Measurements from ENCODE around the gene RNF111. TPM values are rescaled to one million over a fixed set of nuclear protein-coding genes. Genes with fewer than 3 reads are reported as not detected.

Gene RNF111
- total and polyA plus RNA-seq, 2 donors (not counting 1 experiment from before 2014, with no cell fraction given) = 19.3 to 20.9 TPM

DNA sequence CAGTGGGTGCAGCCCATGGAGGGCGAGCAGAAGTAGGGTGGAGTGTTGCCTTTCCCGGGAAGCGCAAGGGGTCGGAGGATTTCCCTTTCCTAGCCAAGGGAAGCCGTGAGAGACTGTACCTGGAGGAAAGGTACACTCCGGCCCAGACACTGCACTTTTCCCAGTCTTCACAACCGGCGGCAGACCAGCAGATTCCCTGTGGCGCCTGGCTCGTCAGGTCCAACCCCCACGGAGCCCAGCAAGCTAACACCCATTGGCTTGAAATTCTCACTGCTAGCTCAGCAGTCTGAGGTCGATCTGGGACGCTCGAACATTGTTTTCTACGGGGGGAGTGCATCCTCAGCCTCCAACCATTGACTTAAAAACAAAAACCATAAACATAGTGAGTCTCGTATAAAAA is 144.0 kb downstream of the RNF111 start:
- Histone ChIP-seq H3K9me3 (ENCODE audit: control insufficient read depth, insufficient read depth, low read depth, low read length) (no peaks in the 10 kb centered on the region), H3K4me3 (replicated peaks in 1 of 4; ENCODE audit: control extremely low read depth in 1 of 4, insufficient read depth in 1 of 4, low read depth in 3 of 4, low read length in 4 of 4) (no peak overlapping the region), H4K20me1 (ENCODE audit: control insufficient read depth, extremely low read depth, insufficient read depth, low read length) (no peaks in the 10 kb centered on the region), H3K27me3 (ENCODE audit: control insufficient read depth, insufficient read depth, low read length) (no peaks in the 10 kb centered on the region), H2AFZ (ENCODE audit: low read length) (no peak overlapping the region), H3K9ac (ENCODE audit: insufficient read depth, low read length) (no peak overlapping the region), H3K79me2 (ENCODE audit: control insufficient read depth, insufficient read depth, low read length) (peaks cover 4% of the 10 kb centered on the region), H3K4me1 (ENCODE audit: control insufficient read depth, extremely low read depth, insufficient read depth, low read length) (no peaks in the 10 kb centered on the region), H3K36me3 (ENCODE audit: control insufficient read depth, insufficient read depth, low read length) (peaks cover 15% of the 10 kb centered on the region), H3K4me2 (ENCODE audit: extremely low read depth, insufficient read depth, low read length) (no peak overlapping the region), H3K27ac (ENCODE audit: insufficient read depth, low read length) (no peak overlapping the region)
- TF ChIP-seq, protein P1, sequence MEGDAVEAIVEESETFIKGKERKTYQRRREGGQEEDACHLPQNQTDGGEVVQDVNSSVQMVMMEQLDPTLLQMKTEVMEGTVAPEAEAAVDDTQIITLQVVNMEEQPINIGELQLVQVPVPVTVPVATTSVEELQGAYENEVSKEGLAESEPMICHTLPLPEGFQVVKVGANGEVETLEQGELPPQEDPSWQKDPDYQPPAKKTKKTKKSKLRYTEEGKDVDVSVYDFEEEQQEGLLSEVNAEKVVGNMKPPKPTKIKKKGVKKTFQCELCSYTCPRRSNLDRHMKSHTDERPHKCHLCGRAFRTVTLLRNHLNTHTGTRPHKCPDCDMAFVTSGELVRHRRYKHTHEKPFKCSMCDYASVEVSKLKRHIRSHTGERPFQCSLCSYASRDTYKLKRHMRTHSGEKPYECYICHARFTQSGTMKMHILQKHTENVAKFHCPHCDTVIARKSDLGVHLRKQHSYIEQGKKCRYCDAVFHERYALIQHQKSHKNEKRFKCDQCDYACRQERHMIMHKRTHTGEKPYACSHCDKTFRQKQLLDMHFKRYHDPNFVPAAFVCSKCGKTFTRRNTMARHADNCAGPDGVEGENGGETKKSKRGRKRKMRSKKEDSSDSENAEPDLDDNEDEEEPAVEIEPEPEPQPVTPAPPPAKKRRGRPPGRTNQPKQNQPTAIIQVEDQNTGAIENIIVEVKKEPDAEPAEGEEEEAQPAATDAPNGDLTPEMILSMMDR (conservative IDR thresholded peaks at IDR 0.05 in 1 of 2, IDR thresholded peaks at IDR 0.05 in 1 of 2; ENCODE audit: low read depth in 1 of 2, low read length in 2 of 2) = no peak
- no peak for TF ChIP-seq EZH2 (IDR thresholded peaks at IDR 0.05; ENCODE audit: low read length, missing control alignments)
- no peak for DNase-seq (ENCODE audit: low read depth in 2 of 2)

DNA sequence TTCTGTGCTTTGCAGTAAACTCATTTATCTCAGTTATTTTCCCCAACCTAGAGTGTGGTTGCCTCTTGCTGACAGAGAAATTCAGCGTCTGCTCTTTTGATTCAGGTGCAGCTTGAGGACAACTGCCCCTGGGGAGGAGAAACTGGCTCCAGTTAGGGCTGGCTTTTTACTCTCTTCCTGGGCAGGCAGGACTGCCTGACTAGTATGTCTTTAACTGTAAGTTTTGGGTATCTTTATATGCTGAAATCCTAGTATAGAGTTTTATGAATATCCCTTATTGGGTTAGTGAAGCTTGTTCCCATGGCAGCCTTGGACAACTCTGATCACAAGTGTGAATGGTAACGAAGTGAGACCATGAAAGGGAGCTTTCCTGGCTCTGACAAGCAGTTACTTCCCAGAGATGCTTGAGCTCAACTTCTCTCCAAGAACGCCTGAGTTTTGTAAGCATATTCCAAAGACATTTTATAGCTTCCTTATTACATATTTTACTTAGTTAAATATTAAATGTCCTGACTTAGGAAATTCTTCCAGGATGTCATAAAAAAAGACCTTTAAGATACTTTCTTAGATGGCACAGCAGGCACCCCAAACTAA is 144.6 kb downstream of the RNF111 start:
- no peaks in the 10 kb centered on the region for H3K4me1 ChIP-seq (ENCODE audit: control insufficient read depth, extremely low read depth, insufficient read depth, low read length)
- H3K4me3 ChIP-seq (replicated peaks in 1 of 4; ENCODE audit: control extremely low read depth in 1 of 4, insufficient read depth in 1 of 4, low read depth in 3 of 4, low read length in 4 of 4) = no peak overlapping the region
- DNase-seq (ENCODE audit: low read depth in 2 of 2) = no peak
- H3K79me2 ChIP-seq (ENCODE audit: control insufficient read depth, insufficient read depth, low read length) = peaks cover 4% of the 10 kb centered on the region
- H3K27me3 ChIP-seq (ENCODE audit: control insufficient read depth, insufficient read depth, low read length) = no peaks in the 10 kb centered on the region
- no peak overlapping the region for H3K4me2 ChIP-seq (ENCODE audit: extremely low read depth, insufficient read depth, low read length)
- peaks cover 15% of the 10 kb centered on the region for H3K36me3 ChIP-seq (ENCODE audit: control insufficient read depth, insufficient read depth, low read length)
- no peak overlapping the region for H3K27ac ChIP-seq (ENCODE audit: insufficient read depth, low read length)
- no peak overlapping the region for H2AFZ ChIP-seq (ENCODE audit: low read length)
- H4K20me1 ChIP-seq (ENCODE audit: control insufficient read depth, extremely low read depth, insufficient read depth, low read length) = no peaks in the 10 kb centered on the region
- no peaks in the 10 kb centered on the region for H3K9me3 ChIP-seq (ENCODE audit: control insufficient read depth, insufficient read depth, low read depth, low read length)
- no peak overlapping the region for H3K9ac ChIP-seq (ENCODE audit: insufficient read depth, low read length)
- no peak for TF ChIP-seq EZH2 (IDR thresholded peaks at IDR 0.05; ENCODE audit: low read length, missing control alignments)
- TF ChIP-seq, protein P1 (conservative IDR thresholded peaks at IDR 0.05 in 1 of 2, IDR thresholded peaks at IDR 0.05 in 1 of 2; ENCODE audit: low read depth in 1 of 2, low read length in 2 of 2) = no peak

DNA sequence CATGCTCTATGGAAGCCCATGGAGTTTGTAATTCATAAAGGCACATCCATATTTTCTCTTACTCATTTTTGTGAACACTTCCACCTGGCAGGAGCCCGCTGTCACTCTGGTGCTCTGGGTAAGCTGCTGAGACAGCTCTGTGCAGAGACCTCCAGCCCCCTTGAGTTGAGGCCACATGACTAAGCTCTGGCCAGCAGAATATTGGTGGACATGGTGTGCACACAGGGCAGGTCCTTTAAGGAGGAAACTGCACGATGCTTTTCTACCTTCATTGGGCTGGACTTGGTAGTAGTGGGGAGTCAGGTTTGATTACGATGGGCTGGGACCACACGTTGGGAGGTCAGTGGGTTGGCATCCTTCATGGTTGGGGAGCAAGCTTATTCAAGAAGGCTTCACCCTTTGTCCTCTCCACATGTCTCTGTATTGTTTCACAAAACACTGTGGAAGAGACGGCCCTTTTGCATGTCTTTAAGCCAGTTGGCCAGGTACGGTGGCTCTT is 146.5 kb downstream of the RNF111 start:
- H3K27me3 ChIP-seq (ENCODE audit: control insufficient read depth, insufficient read depth, low read length) = no peaks in the 10 kb centered on the region
- peaks cover 2% of the 10 kb centered on the region for H3K79me2 ChIP-seq (ENCODE audit: control insufficient read depth, insufficient read depth, low read length)
- H3K4me2 ChIP-seq (ENCODE audit: extremely low read depth, insufficient read depth, low read length) = no peak overlapping the region
- no peaks in the 10 kb centered on the region for H4K20me1 ChIP-seq (ENCODE audit: control insufficient read depth, extremely low read depth, insufficient read depth, low read length)
- H3K4me3 ChIP-seq (replicated peaks in 1 of 4; ENCODE audit: control extremely low read depth in 1 of 4, insufficient read depth in 1 of 4, low read depth in 3 of 4, low read length in 4 of 4) = no peak overlapping the region
- H3K9ac ChIP-seq (ENCODE audit: insufficient read depth, low read length) = no peak overlapping the region
- H3K27ac ChIP-seq (ENCODE audit: insufficient read depth, low read length) = no peak overlapping the region
- H2AFZ ChIP-seq (ENCODE audit: low read length) = no peak overlapping the region
- no peak for TF ChIP-seq EZH2 (IDR thresholded peaks at IDR 0.05; ENCODE audit: low read length, missing control alignments)
- TF ChIP-seq, protein P1 (conservative IDR thresholded peaks at IDR 0.05 in 1 of 2, IDR thresholded peaks at IDR 0.05 in 1 of 2; ENCODE audit: low read depth in 1 of 2, low read length in 2 of 2) = no peak
- no peak for DNase-seq (ENCODE audit: low read depth in 2 of 2)
- no peaks in the 10 kb centered on the region for H3K9me3 ChIP-seq (ENCODE audit: control insufficient read depth, insufficient read depth, low read depth, low read length)
- H3K4me1 ChIP-seq (ENCODE audit: control insufficient read depth, extremely low read depth, insufficient read depth, low read length) = no peaks in the 10 kb centered on the region
- peaks cover 17% of the 10 kb centered on the region for H3K36me3 ChIP-seq (ENCODE audit: control insufficient read depth, insufficient read depth, low read length)

Data from fibroblast of lung (primary cell).